Measurements from ENCODE around the gene SUCLG2. TPM values are rescaled to one million over a fixed set of nuclear protein-coding genes. Genes with fewer than 3 reads are reported as not detected.

SUCLG2 gene
- total RNA-seq, 1 experiment from 2014 or later = 38.5 TPM

- H2BK5ac ChIP-seq (ENCODE audit: insufficient read length, low read length) = no peak overlapping the region
- no peaks in the 10 kb centered on the region for H3K79me2 ChIP-seq (ENCODE audit: insufficient read depth, low read length)
- H3K4ac ChIP-seq (ENCODE audit: low read depth, low read length) = no peak overlapping the region
- H3K27ac ChIP-seq (ENCODE audit: insufficient read length, low read depth, low read length) = no peak overlapping the region
- Mint-ChIP-seq H3K4me3 (no peak overlapping the region), H3K27ac (no peak overlapping the region), H3K27me3 (ENCODE audit: low read depth) (0 out of 2 replicates have a peak, but pooled peaks cover 1% of the 10 kb centered on the region), H3K4me1 (peaks cover 9 to 13% of the 10 kb centered on the region in 2 experiments), H3K36me3 (ENCODE audit: insufficient read depth in 1 of 3, low read depth in 3 of 3) (peaks cover 0 to 4% (median 0%) of the 10 kb centered on the region in 3 experiments; a peak in 3 of 7 replicates), H3K9me3 (no peaks in the 10 kb centered on the region; a peak in 1 of 5 replicates)
- H2BK120ac ChIP-seq (ENCODE audit: low read depth, low read length, poor library complexity, severe bottlenecking) = no peak overlapping the region
- H3K9me3 ChIP-seq (ENCODE audit: control insufficient read depth, low read depth, low read length) = no peaks in the 10 kb centered on the region
- no peak overlapping the region for H2AFZ ChIP-seq (ENCODE audit: low read length)
- H3K23me2 ChIP-seq (ENCODE audit: insufficient read length, low read depth, low read length, poor library complexity, severe bottlenecking) = no peaks in the 10 kb centered on the region
- H3K23ac ChIP-seq (ENCODE audit: insufficient read length, low read depth, low read length) = no peak overlapping the region
- TF ChIP-seq, protein P1, sequence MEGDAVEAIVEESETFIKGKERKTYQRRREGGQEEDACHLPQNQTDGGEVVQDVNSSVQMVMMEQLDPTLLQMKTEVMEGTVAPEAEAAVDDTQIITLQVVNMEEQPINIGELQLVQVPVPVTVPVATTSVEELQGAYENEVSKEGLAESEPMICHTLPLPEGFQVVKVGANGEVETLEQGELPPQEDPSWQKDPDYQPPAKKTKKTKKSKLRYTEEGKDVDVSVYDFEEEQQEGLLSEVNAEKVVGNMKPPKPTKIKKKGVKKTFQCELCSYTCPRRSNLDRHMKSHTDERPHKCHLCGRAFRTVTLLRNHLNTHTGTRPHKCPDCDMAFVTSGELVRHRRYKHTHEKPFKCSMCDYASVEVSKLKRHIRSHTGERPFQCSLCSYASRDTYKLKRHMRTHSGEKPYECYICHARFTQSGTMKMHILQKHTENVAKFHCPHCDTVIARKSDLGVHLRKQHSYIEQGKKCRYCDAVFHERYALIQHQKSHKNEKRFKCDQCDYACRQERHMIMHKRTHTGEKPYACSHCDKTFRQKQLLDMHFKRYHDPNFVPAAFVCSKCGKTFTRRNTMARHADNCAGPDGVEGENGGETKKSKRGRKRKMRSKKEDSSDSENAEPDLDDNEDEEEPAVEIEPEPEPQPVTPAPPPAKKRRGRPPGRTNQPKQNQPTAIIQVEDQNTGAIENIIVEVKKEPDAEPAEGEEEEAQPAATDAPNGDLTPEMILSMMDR (conservative IDR thresholded peaks at IDR 0.05) = no peak
- no peak overlapping the region for H3T11ph ChIP-seq (ENCODE audit: low read length)
- no peaks in the 10 kb centered on the region for H3K27me3 ChIP-seq (ENCODE audit: insufficient read depth, low read length)
- no peak overlapping the region for H2BK20ac ChIP-seq (ENCODE audit: low read depth, low read length, poor library complexity, severe bottlenecking)
- H2BK12ac ChIP-seq (ENCODE audit: insufficient read length, low read depth, low read length) = no peak overlapping the region
- H3K4me2 ChIP-seq (ENCODE audit: insufficient read depth, insufficient read length, low read length) = no peak overlapping the region
- no peak overlapping the region for H3K18ac ChIP-seq (ENCODE audit: insufficient read length, low read depth, low read length)
- no CpG with 5 or more reads among the region's 1 CpG for WGBS (ENCODE audit: extremely low coverage, insufficient read length, low lambda C conversion rate)
- no peak overlapping the region for H3K9ac ChIP-seq (ENCODE audit: extremely low read depth, insufficient read length, low read length)
- H4K20me1 ChIP-seq (ENCODE audit: control insufficient read depth, insufficient read depth, insufficient read length) = no peaks in the 10 kb centered on the region
- H4K8ac ChIP-seq (replicated peaks; ENCODE audit: insufficient read length, low read depth, low read length) = no peak overlapping the region
- no peak overlapping the region for H2BK15ac ChIP-seq (ENCODE audit: low read depth, low read length)
- no peak overlapping the region for H2AK5ac ChIP-seq (ENCODE audit: insufficient read length, low read length)
- DNase-seq = no peak
- H3K79me1 ChIP-seq (ENCODE audit: insufficient read depth, low read depth, low read length, poor library complexity, severe bottlenecking) = no peaks in the 10 kb centered on the region
- no peaks in the 10 kb centered on the region; the same call in 1 of the 2 replicates for H3K4me1 ChIP-seq (ENCODE audit: insufficient read depth, low read length)
- no peak overlapping the region for H3K14ac ChIP-seq (ENCODE audit: insufficient read depth, low read length)
- H4K5ac ChIP-seq (ENCODE audit: insufficient read length, low read depth, low read length) = no peak overlapping the region
- no peak overlapping the region for H3K56ac ChIP-seq (ENCODE audit: insufficient read length, low read depth, low read length)
- no peak overlapping the region for H4K91ac ChIP-seq (ENCODE audit: insufficient read length, low read depth, low read length)
These were observed 35.4 kb upstream of the SUCLG2 start for GRCh38 chr3:67689806-67690205.

Data from H9 (cell line).